Measurements from ENCODE around the gene SERPINA12.

SERPINA12 gene

DNA sequence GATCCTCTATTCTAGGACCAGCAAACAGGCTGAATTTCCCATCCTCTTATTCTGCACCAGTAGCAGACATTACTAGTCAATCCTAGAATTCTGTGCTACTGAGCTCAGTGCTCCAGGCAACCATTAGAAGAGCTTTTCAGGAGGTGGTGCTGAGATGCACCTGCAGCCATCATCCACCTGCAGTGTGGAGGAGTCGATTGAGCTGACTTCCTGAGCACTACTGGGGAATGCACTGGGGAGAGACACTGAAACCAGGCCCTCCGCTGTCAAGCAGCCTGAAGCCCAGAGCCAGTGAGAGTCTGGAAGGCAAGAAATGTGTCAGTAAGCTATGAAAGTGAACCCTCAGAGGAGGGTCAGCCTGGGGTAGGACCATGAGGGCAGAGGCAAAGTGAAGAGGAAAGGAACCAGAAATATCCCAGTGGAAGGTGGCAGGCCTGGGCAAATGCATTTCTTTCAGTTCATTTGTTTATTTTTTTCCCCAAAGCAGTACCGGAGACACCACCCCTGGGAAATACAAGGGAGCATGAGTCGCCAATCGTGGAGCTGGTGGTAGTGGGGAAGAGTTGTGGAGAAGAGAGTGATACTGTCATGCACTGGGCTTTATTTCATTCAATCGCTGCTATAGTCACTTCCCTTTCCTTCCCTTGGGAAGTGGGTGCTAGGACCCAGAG, 28.9 kb upstream of the SERPINA12 start:
- no peak for TF ChIP-seq Cebpa-rat (IDR thresholded peaks at IDR 0.05)
- no peaks in the 10 kb centered on the region for H4K20me1 ChIP-seq
- H3K36me3 ChIP-seq = no peaks in the 10 kb centered on the region
- H3K27me3 ChIP-seq = no peaks in the 10 kb centered on the region
- H3K9me3 ChIP-seq = no peaks in the 10 kb centered on the region; the same call in 1 of the 2 replicates
- no peak overlapping the region for H3K9ac ChIP-seq
- H3K4me1 ChIP-seq = peaks cover 7% of the 10 kb centered on the region; the same call in 1 of the 2 replicates
- H3K4me2 ChIP-seq = no peak overlapping the region
- H3K27ac ChIP-seq = no peak overlapping the region
- no peak overlapping the region for H3K4me3 ChIP-seq

DNA sequence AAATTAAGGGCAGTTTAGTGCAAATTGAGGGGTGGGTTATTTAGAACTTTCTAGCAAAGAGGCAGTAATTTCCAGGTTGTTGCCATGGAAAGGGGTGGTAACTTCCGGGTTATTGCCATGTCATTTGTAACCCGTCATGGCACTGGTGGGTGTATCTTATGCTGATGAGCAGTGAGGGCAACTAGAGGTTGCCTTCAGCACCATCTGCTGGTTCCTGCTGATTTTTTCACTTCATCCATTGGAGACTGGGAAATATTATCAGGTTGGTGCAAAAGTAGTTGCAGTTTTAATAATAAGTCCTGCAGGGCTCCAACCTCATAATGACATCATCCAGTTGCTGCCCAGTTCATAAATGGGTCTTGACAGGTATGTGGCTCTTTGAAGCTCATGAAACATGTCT, 27.6 kb upstream of the SERPINA12 start:
- Histone ChIP-seq H3K4me1 (peaks cover 20% of the 10 kb centered on the region), H3K9ac (no peak overlapping the region), H3K27ac (no peak overlapping the region), H4K20me1 (no peaks in the 10 kb centered on the region), H3K4me3 (no peak overlapping the region), H3K9me3 (no peaks in the 10 kb centered on the region; the same call in 1 of the 2 replicates), H3K27me3 (no peaks in the 10 kb centered on the region), H3K36me3 (no peaks in the 10 kb centered on the region), H3K4me2 (no peak overlapping the region)
- no peak for TF ChIP-seq Cebpa-rat (IDR thresholded peaks at IDR 0.05)

- Histone ChIP-seq H4K20me1 (no peaks in the 10 kb centered on the region), H3K36me3 (no peaks in the 10 kb centered on the region), H3K4me3 (no peak overlapping the region), H3K27ac (no peak overlapping the region), H3K27me3 (no peaks in the 10 kb centered on the region), H3K9ac (no peak overlapping the region), H3K4me2 (no peak overlapping the region), H3K4me1 (peaks cover 21% of the 10 kb centered on the region), H3K9me3 (no peaks in the 10 kb centered on the region; the same call in 1 of the 2 replicates)
- TF ChIP-seq Cebpa-rat (IDR thresholded peaks at IDR 0.05) = no peak
Measured at GRCh38 chr14:94535506-94535905, 26.2 kb upstream of the SERPINA12 start.

DNA sequence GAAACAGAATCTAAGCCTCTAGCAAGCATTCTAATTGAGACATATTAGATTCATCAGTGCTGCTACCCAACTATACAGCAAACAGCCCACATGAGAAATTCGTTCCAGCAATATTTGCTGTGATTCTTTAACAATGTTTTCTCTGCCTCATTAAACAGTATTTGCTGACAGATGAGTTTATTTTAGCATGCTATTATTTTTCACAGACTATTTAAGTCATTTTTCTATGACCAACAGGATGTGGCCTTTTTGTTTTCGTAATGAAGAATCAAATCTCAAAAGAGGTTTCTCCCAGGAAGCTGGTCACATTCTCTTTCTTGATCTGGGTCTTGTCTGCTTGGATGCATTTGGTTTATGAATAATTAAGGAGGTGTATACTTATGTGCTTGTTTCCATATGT, 23.2 kb upstream of the SERPINA12 start:
- Histone ChIP-seq H3K27ac (no peak overlapping the region), H3K4me2 (peak overlapping the region; percentile 47), H3K36me3 (no peaks in the 10 kb centered on the region), H3K4me1 (peaks cover 21% of the 10 kb centered on the region), H3K4me3 (no peak overlapping the region), H4K20me1 (no peaks in the 10 kb centered on the region), H3K27me3 (no peaks in the 10 kb centered on the region), H3K9ac (no peak overlapping the region), H3K9me3 (no peaks in the 10 kb centered on the region; the same call in 1 of the 2 replicates)
- TF ChIP-seq Cebpa-rat (IDR thresholded peaks at IDR 0.05) = no peak

DNA sequence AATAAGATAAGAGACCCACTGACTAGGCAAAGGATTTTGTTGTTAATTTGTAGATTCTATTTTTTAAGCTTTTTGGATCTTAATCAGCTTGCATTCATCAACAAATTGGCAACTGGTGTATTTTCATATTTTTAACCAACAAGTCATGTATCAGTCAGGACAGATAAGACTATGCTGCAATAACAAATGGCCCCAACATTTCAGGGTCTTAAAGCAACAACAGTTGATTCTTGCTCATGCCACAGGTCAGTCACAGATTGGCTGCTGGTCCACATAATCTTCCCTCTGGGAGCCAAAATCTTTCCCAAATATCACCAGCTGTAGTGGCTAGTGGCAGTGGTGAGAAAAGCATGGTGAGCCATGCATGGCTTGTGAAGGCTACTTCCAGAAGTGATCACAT, 21.9 kb upstream of the SERPINA12 start:
- Histone ChIP-seq H3K27ac (no peak overlapping the region), H3K4me2 (no peak overlapping the region), H3K4me1 (peaks cover 21% of the 10 kb centered on the region), H4K20me1 (no peaks in the 10 kb centered on the region), H3K9me3 (peaks cover 7% of the 10 kb centered on the region), H3K27me3 (no peaks in the 10 kb centered on the region), H3K4me3 (no peak overlapping the region), H3K36me3 (no peaks in the 10 kb centered on the region), H3K9ac (no peak overlapping the region)
- TF ChIP-seq Cebpa-rat (IDR thresholded peaks at IDR 0.05) = no peak

DNA sequence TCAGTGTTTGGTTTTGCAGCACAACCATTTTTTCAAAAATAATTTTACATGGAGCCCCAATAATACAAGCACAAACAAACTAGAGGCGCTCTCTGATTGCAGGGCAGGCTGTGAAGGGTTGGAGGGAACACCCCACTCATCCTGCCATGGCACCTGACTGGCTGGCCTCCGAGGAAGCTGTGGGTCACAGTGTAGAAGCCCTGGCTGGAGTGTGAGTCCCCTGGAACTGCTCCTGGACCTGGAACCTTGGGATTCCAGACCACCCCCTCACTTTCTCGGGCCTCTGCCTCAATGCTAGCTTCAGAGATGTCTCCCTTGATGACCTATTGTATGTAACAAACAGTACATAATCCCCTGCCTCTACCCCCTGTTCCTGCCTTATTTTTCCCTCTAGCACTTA, 14.8 kb upstream of the SERPINA12 start:
- no peaks in the 10 kb centered on the region for H3K4me1 ChIP-seq
- H3K36me3 ChIP-seq = no peaks in the 10 kb centered on the region
- peaks cover 7% of the 10 kb centered on the region; the same call in 1 of the 2 replicates for H3K9me3 ChIP-seq
- H3K4me3 ChIP-seq = no peak overlapping the region
- no peak overlapping the region for H3K27ac ChIP-seq
- no peaks in the 10 kb centered on the region for H3K27me3 ChIP-seq
- H3K9ac ChIP-seq = no peak overlapping the region
- H3K4me2 ChIP-seq = no peak overlapping the region
- TF ChIP-seq Cebpa-rat (IDR thresholded peaks at IDR 0.05) = no peak
- H4K20me1 ChIP-seq = no peaks in the 10 kb centered on the region

DNA sequence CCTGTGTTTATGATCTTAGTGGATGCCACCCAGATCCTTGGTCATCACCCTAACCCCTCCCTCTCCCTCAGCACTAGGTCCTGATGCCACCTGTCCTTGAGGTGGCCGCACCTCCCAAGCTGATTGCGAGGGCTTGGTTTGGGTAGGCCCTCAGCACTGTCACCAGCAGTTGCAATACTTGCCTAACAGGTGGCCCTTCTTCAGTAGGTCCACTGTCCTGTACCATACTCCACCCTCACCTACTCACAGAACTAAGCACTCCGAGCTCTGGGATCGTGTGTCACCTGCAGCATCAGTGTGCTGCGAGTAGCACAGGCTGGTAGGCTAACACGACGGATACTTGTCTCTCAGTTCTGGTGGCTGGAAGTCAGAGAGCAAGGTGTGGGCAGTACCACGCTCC, 14.0 kb upstream of the SERPINA12 start:
- no peak overlapping the region for H3K4me3 ChIP-seq
- H3K4me1 ChIP-seq = no peaks in the 10 kb centered on the region
- H3K27me3 ChIP-seq = no peaks in the 10 kb centered on the region
- no peaks in the 10 kb centered on the region for H3K36me3 ChIP-seq
- H3K9me3 ChIP-seq = peaks cover 7% of the 10 kb centered on the region; the same call in 1 of the 2 replicates
- no peak overlapping the region for H3K4me2 ChIP-seq
- H3K9ac ChIP-seq = no peak overlapping the region
- TF ChIP-seq Cebpa-rat (IDR thresholded peaks at IDR 0.05) = no peak
- H4K20me1 ChIP-seq = no peaks in the 10 kb centered on the region
- no peak overlapping the region for H3K27ac ChIP-seq

DNA sequence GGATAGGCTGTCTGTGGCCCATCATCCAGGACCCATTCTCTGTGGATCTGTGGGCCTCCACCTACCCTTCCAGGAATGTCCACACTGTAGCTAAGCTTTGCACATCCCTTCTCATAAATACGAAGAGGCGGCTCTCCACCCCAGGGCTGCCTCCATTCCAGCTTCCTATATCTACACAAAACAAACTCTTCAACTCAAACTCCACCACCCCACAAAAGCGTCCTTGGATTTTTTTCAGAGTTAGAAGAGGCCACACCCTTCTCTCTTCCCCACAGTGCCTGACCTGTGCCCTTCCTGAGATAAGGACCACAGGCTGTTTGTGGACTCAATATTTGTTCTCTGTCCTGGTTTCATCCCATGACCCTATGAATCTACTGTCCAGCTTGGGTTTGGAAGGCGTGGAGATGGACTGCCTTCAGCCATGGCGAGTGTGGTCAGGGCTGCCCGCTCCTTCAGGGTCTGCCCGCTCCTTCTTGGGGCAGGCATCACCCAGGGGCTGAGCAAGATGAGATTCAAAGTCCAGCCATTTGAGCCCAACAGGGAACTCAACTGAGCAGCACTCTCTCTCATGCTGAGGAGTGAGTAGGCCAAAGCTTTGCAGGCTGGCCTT, 13.0 kb upstream of the SERPINA12 start:
- no peak for TF ChIP-seq Cebpa-rat (IDR thresholded peaks at IDR 0.05)
- Histone ChIP-seq H3K36me3 (no peaks in the 10 kb centered on the region), H3K4me2 (no peak overlapping the region), H4K20me1 (no peaks in the 10 kb centered on the region), H3K27ac (no peak overlapping the region), H3K27me3 (no peaks in the 10 kb centered on the region), H3K9me3 (peaks cover 7% of the 10 kb centered on the region; the same call in 1 of the 2 replicates), H3K9ac (no peak overlapping the region), H3K4me1 (no peaks in the 10 kb centered on the region), H3K4me3 (no peak overlapping the region)

DNA sequence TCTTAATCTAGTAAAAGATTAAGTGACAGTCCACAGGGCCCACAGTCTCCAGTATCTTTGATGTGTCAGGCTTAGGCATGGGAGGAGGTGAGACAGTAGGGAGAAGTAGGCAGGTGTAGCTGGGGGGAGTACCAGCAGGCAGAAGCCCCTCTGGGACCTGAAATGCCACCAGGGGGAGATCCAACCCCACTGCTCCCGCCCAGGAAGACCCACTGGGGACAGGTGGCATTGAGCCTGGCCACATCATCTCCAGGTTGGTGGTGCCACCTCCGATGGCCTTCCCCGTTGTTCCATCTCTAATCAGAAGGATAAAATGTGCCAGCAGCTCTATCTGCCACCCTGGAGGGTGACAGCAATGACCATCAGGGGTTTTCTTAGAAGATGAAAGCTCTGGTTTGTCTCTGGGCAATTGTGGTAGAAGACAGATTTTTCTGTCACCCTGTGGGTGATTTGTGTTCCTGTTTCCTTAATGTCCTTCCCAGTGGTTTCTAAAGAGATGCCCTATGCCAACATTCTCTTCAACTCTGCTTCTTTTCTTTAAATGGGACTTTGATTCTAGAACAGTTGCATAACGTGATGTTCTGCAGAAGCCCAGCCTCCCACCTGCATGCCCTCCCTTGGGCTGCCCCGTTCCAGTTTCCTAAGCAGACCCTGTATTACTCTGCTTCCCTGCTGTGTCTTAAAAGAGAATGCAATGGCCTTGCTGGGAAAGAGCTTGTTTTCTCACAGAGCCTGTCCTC, 12.3 kb upstream of the SERPINA12 start:
- Histone ChIP-seq H4K20me1 (no peaks in the 10 kb centered on the region), H3K27me3 (no peaks in the 10 kb centered on the region), H3K4me3 (no peak overlapping the region), H3K36me3 (no peaks in the 10 kb centered on the region), H3K4me1 (no peaks in the 10 kb centered on the region), H3K27ac (no peak overlapping the region), H3K4me2 (no peak overlapping the region), H3K9me3 (0 out of 2 replicates have a peak, but pooled peaks cover under 1% of the 10 kb centered on the region), H3K9ac (no peak overlapping the region)
- no peak for TF ChIP-seq Cebpa-rat (IDR thresholded peaks at IDR 0.05)
